Heart left ventricle (tissue), 13 donors: ENCODE results near the gene ACOX1.

Experiments
- POLR2A ChIP-seq, 2 donors: fragments of 450-650 bp; IDR thresholded peaks; one replicate each; pipeline ENCODE4 v1.6.1; 2017; ENCODE audit warnings: antibody characterized with exemption in 2 of 2, mild to moderate bottlenecking in 2 of 2, moderate library complexity in 2 of 2
- TF ChIP-seq, protein P1 (sequence below), 12 donors: fragments of 200-600 bp; sonication (generic) in 4 of 12; IDR thresholded peaks; one replicate each; pipeline versions ENCODE4 v1.5.0 to v1.8.0; 2018 to 2022; ENCODE audit warnings: antibody characterized with exemption in 12 of 12, mild to moderate bottlenecking in 5 of 12
- donor health status: ischemic (EF 13 %, LVEDD 7.1; RV severe dilation, severe dysfunction).
- donor health status: DM: no; HTN: yes; CAD: no.
- donor health status: DM: no; HTN: no; CAD: no.
- donor health status: ischemic (EF 25% LVEDD 6.9; RV normal size, moderate dysfunction).
- donor health status: ischemic (EF 25% LVEDD 5.7; RV mildly dilated, moderate dysfunction).
- donor health status: ischemic (EF 35%, LVEDD 5.7; RV mildly dilated, moderate dysfunction).
- donor health status: nonischemic (EF 11% LVEDD 7.7; RV severe dilation, severe dysfunction).
- donor health status: DM: yes; HTN: yes; CAD: no.
- donor health status: PGD.
- donor health status: ischemic (EF 29% LVEDD 5.4; RV normal size, mild dysfunction).
- donor health status: nonischemic (EF 23%, LVEDD 6.1; RV moderate dilation, normal function).

DNA sequence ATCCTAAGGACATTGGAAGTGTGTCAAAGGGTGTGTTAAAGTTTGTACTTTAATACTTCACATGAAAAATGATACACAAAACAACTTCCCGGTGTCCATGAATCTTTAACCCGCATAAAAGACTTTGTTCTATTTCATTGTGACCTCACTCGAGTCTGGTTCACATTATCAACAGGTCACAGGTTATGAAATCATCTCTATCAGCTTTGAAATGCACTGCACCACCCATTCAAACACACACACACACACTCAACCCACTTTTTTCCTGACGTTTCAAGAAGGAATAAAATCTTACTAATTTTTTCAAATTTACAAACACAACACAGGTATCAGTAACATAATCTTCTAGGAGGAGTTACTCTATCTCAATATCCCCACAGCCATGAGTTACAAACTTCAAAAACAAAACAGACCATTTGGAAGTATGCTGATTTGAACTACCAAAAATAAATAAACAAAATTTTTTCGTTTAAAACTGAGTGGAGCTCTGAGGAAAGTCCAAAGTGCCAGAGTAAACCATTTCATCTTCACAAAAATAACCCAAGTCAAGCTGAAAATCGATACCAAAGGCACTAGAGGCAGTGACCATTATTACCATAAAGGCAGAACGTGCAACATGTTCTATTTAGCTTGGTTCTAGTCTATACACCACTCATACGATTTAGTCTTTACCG, 2.7 kb downstream of the ACOX1 start:
- TF ChIP-seq POLR2A (IDR thresholded peaks at IDR 0.05) = no peak
- TF ChIP-seq, protein P1, sequence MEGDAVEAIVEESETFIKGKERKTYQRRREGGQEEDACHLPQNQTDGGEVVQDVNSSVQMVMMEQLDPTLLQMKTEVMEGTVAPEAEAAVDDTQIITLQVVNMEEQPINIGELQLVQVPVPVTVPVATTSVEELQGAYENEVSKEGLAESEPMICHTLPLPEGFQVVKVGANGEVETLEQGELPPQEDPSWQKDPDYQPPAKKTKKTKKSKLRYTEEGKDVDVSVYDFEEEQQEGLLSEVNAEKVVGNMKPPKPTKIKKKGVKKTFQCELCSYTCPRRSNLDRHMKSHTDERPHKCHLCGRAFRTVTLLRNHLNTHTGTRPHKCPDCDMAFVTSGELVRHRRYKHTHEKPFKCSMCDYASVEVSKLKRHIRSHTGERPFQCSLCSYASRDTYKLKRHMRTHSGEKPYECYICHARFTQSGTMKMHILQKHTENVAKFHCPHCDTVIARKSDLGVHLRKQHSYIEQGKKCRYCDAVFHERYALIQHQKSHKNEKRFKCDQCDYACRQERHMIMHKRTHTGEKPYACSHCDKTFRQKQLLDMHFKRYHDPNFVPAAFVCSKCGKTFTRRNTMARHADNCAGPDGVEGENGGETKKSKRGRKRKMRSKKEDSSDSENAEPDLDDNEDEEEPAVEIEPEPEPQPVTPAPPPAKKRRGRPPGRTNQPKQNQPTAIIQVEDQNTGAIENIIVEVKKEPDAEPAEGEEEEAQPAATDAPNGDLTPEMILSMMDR (IDR thresholded peaks at IDR 0.05) = no peak
